ENCODE results near the gene SCUBE2.

DNA sequence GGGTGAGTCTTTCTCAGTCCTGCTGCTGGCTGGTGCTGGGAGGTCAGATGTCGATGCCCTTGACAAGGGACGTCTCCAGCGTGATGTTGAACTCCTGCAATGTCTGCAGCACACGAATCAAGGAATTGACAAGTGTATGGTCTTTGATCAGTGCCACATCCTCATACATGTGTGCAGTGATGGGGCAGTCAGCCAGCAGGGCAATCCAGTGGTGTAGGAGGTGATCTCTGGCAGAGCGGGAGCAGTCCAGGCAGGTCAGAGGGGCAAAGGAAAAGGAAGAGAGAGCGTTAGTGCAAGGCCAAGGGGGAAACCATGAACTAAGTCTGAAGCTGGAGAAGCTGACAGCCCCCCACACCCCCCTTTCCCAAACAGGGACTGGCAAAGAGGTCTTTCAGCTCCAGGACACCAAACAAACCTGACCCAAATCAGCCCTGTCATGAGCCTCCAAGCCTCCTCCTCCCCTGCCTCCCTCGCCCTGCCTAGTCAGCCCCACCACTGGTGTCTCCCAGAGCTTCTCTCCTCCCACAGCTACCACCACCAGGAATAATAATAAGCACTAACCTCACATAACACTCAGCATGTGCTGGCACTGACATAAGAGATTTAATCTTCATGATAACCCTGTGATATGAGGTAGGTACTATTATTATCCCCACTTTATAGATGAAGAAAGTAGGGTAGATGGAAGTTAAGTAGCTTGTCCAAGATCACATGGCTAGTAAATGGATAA lies 48.4 kb upstream of the SCUBE2 start:
- TF ChIP-seq, protein P1, sequence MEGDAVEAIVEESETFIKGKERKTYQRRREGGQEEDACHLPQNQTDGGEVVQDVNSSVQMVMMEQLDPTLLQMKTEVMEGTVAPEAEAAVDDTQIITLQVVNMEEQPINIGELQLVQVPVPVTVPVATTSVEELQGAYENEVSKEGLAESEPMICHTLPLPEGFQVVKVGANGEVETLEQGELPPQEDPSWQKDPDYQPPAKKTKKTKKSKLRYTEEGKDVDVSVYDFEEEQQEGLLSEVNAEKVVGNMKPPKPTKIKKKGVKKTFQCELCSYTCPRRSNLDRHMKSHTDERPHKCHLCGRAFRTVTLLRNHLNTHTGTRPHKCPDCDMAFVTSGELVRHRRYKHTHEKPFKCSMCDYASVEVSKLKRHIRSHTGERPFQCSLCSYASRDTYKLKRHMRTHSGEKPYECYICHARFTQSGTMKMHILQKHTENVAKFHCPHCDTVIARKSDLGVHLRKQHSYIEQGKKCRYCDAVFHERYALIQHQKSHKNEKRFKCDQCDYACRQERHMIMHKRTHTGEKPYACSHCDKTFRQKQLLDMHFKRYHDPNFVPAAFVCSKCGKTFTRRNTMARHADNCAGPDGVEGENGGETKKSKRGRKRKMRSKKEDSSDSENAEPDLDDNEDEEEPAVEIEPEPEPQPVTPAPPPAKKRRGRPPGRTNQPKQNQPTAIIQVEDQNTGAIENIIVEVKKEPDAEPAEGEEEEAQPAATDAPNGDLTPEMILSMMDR (IDR thresholded peaks at IDR 0.05), result no peak
- TF ChIP-seq EZH2 (IDR thresholded peaks at IDR 0.05; ENCODE audit: borderline replicate concordance, insufficient read depth, low read depth, low read length, poor library complexity, severe bottlenecking), result no peak
